Activated gamma-delta T cell treated with Interleukin-2 at 50 U/mL for 16 hours (primary cell): Measurements from ENCODE around the gene PDE3B.
"Not testable (repeated sequence)": the region's sequence is repeated elsewhere in the genome, so short reads cannot be mapped to it uniquely, and the experiment has no call there.

Experiments
- DNase-seq: peaks from one replicate; pipeline ENCODE4 v3.0.0-alpha.2; 2020

The PDE3B gene

DNA sequence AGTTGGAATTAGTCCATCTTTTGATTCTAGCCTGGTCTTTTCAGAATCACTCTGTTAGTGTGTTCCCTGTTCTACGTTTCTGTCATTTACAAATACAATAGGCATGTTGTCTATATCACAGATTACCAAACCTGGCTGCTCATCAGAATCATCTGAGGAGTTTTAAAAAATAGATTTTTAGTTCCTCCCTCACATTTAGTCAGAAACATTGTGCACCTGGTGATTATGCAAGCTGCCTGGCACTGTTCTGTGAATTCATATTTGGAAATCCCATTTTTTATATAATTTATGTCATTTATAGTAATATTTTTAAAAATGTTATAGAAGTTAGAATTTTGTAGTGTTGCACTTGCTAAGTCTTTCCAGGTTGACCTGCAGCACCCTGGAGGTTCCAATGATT is 107.3 kb downstream of the PDE3B start:
- DNase-seq: no peak

DNA sequence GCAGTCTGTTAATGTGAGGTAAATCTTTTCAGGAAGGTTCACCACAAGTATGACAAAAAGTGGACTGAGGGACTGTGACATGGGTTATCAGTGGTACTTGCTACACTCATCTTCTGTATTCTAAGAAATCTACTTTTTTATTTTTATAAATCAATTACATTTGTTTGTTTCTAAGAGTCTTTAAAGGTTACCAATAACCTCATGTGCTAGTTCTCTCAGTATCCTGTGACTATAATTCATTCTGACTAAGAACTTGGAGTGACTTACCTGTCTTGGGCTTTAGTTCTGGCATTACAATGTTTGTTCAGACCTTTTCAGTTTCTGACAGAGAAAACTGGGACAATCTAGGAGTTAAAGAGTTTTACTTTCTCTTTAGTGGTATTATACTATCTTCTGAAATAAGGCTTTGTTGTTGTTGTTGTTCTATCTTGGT is 108.4 kb downstream of the PDE3B start:
- DNase-seq: no peak

DNA sequence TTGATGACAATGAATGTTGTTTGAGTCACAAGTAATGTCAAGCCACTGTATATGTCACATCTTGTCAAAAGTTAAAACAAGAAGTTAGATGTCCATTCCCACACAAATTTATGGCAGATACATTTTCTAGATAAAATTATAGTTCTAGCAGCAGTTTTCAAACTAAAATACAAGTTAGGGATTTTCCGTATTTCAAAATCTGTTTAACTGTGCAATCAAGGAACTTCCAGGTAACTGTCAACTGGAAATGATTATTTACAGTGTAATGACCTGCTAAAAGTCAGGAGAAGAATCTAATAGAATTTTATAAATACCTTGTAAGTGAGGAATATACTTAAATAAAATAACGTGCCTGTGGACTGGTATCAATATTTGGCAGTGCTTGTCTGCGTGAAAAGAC is 111.5 kb downstream of the PDE3B start:
- DNase-seq: no peak

DNA sequence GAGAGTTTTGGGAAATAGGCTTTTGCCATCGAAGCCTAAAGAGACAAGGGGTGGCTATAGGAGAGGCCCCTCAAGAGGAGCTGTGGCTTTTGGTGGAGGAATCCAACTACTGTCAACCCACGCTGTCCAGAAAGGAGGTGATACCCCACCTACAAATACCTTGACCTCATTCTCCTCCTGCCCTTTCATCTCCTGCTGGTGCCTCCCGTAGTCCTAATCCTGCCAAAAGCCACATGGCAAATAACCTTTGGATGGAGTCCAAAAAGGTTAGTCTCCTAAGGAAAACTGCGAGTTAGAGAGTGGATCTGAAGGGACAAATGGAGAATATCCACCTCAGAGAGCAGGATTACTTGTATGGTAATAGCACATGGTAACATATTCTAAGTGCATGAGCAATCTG is 112.7 kb downstream of the PDE3B start:
- no peak for DNase-seq

DNA sequence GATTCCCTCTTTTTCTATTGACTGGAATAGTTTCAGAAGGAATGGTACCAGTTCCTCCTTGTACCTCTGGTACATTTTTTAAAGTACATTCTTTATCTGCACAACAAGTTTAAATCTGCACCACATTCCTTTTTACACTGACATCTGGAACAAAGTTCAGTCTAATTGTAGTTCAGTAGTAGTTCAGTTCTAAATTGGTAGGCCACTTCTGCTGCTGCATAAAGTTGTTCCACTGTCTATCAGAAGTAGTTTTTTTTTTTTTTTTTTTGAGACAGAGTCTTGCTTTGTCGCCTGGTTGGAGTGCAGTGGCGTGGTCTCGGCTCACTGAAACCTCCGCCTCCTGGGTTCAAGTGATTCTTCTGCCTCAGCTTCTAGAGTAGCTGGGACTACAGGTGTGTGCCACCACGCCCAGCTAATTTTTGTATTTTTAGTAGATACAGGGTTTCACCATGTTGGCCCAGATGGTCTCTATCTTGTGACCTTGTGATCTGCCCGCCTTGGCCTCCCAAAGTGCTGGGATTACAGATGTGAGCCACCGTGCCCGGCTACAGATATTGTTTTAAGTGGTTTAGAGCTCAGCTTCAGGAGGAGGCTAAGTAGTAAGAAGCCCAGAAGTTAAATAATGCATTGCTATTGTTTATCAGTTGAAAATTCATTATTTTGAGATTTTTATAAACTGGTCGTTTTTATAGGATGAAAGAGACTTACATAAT is 115.9 kb downstream of the PDE3B start:
- not testable (repeated sequence) for DNase-seq

DNA sequence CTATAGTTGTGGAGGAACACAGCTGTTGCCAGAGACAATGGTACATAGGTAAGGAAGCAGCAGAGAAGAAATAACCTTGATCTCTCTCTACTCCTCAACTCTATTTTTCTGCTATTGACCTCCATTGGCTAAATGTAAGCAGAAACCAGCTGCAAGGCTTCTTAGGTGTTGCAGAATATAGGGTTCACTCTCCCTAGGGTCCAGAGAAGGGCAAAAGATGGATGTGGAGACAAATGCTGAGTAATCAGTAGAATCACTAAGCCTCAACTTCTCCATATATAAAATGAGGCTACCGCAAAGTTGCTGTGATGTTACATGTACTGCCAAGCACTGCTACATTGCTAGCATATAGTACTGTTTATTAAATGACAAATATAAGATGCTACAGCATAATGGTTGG is 120.6 kb downstream of the PDE3B start:
- DNase-seq: no peak

DNA sequence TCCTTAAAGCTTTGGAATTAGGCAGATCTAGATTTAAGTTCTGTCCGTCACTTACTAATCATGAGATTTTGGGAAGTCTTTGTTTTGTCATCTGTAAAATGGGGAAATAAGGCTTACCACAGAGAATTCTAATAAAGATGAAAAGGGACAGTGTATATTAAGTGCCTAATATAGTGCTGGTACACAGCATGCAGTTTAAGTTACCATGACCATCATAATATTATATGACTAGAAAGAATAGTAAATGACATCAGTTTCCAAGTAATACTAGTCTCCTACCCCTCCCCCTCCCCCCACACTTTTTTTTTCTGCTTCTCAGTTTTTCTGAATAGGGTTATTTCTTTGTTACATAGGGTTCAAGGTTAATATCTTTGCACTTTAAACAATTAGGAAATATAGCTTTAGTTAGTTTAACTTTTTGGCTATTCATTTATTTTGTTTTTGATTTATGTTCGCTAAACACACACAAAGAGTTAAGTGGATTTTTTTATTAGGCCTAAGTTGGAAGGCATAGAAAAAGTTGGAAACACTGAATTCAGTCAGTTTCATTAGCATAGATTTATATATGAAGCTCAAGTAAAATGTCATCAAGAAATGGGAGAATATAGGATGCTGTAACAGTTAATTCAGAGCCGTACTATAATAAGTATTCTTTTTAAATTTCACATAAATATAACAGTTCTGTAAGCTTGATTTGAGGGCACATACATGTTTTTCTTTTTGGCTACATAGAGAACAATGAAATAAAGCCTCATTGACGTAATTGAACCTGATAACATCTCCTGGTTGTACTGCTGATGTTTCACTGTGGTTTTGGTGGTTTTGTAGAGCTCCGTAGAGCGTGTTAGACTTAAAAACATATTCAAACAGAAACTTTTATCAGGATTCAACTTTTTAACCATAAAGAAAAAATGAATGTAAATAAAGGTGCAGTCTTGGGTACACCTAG is 121.2 kb downstream of the PDE3B start:
- peak; percentile 41 for DNase-seq

DNA sequence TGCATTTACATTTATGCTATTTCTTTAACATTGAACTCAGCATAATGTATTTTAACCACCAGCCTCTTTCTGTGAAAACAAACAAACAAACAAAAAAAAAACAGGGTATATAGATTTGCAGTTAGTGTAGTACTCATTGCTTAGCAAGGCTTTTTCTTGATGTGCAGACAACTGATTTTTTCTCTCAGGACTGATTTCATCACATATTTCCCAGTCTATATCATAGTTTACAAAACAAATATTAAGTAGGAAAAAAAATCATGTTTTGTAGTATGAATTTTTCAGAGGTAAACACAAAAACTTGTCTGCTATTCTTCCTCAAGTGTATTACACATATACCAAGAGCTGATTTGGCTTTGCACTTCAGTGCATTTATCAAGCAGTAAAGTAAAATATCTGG is 123.0 kb downstream of the PDE3B start:
- DNase-seq: no peak

DNA sequence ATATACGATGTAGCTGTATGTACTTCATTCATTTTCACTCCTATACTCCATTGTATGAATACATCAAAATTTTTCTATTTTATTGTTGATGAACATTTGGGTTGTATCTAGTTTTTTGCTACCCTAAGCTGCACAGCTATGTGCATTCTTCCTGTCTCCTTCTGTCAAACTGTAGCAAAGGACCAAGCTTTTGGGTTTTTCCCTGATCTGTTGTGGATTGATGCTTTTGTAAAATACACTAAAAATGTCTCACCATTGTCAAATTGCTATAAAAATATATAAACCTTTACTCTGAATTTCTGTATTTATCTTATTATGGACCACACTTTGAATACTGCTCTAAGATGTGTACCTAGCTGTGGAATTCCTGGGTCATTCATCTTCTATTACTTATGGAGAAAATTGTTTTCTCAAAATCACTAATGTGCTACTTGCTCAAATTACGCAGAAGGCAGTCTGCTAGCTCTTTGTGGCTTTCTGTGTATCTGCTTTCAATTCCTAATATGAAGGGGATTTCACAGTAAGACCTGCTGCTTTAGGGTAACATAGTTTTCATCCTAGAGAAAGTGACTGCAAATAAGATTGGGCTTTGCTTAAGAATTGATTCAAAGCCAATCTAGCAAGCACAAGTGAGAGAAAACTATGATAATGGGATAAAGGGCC is 125.1 kb downstream of the PDE3B start:
- DNase-seq: no peak

DNA sequence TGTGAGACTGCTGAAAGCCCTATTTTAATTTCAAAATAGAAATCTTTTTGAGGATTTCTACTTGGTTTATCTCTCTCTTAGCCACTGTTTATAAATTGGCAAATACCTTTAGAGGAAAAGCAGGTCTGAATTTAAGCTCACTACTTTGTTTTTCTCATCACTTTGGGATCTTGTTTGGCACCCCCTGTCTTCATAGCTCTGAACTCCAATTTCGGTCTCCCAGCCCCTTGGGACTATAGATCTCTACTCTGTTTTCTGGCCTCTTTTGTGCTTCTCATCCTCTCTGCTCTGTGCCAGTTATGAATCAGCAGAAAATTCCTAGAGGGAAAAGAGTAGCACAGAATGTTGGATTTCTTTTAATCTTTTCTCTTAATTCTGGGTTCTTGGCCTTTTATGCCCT is 130.2 kb downstream of the PDE3B start:
- DNase-seq: no peak

DNA sequence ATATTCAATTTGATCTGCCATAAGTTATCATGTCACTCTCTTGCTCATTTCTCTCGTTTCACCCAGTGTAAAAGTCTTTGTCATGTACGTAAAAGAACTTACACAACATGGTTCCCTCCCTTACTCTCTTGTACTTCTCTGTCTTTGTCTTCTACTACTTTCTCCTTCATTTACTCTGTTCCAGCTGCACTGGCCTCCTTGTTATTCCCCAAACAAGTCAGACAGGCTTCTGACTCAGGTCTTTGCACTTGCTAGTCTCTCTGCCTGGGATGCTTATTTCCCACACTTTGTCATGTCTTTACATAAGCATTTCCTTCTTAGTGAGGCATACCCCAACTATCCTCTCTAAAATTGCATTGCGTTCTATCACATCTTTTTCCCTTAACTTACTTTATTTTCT is 131.1 kb downstream of the PDE3B start:
- no peak for DNase-seq

DNA sequence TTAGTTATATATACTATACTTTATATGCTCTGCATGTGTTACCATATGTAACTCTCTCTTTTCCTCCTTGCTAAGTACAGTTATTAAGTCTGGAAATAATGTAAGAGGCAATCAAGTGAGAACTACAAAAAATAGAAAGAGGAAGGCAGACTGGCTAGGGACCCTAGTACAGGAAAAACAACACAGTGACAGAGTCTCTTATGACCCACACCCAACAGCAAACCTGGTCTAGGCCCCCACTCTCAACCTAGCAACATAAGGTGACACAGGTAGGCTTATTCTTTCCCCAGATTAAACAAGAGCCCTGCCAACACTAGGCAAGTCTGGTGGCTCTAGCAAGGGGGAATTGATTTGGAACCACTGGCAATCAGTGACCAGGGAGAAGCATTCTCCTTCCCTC is 132.3 kb downstream of the PDE3B start:
- DNase-seq: no peak

DNA sequence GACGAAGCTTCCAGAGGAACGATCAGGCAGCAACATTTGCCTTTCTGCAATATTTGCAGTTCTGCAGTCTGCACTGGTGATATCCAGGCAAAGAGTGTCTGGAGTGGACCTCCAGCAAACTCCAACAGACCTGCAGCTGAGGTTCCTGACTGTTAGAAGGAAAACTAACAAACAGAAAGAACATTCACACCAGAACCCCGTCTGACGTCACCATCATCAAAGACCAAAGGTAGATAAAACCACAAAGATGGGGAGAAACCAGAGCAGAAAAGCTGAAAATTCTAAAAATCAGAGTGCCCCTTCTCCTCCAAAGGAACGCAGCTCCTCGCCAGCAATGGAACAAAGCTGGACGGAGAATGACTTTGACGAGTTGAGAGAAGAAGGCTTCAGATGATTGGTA is 134.9 kb downstream of the PDE3B start:
- not testable (repeated sequence) for DNase-seq

DNA sequence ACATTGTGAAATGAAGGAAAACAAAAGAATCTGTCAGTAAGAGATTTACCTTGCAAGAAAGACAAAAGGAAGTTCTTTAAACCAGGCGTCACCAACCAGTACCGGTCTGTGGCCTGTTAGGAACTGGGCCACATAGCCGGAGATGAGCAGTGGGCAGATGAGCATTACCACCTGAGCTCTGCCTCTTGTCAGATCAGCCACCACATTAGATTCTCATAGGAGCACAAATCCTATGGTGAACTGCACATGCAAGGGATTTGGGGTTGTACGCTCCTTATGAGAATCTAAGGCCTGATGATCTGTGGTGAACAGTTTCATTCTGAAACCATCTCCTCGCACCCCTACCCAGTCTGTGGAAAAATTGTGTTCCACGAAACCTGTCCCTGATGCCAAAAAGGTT is 140.2 kb downstream of the PDE3B start:
- no peak for DNase-seq

DNA sequence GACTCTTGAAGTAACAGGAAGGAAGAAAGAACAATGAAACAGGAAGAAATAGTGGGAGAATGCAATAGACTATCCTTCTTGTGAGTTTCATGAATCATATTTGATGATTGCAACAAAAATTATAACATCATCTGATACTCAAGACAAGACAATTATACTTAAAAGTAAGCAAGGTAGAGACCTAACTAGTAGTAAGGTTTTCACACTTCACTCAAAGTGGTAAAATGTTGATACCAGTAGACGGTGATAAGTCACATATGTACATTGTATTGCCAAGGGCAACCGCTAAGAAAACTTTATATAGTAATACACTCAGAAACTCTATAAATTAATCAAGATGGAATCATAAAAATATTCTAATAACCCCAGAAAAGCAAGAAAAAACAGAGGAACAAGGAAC is 140.6 kb downstream of the PDE3B start:
- no peak for DNase-seq

DNA sequence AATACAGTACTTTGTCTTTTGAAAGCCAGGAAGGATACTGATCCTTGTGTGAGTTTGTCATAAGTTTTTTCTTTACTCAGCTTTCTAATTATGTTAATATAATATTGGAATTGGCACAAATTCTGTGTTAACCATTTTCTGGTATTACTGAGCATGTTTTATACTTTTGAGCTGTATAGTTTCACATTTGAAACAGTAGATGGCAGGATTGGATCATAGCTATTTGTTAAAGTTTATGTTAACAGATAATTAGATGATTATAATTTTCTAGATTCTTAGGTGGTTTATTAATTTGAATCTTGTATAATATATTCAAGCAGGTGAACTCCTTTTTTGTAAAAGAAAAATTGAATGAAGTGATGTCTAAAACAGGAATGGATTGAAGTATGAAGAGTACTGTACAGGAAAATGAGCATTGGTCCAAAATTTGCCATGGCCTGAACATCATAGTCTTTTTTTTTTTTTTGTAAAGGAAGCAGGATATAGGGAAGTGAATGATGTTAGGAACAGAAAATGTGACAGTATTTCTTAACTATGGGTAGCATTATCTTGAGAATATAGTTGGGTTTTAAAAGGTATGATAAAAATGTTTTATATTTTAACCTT is 146.4 kb downstream of the PDE3B start:
- DNase-seq: no peak

DNA sequence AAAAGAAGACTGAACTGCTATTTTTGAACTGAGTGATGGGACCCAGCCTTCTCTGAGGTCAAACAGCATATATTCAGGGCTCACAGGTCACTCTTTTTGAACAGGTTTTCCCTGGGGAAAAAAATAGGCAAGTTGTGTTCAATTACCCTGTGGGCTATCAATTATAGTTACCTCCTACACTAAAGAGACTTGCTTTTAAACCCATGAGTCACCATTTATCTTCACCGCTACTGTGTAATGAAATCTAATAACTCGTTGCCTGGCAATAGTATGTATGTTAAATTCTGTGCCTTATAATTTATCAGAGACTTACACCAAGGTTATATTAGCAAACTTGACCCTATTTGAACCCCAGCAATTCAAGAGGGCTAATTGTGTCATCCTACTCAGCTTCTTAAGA is 149.9 kb downstream of the PDE3B start:
- DNase-seq: no peak

DNA sequence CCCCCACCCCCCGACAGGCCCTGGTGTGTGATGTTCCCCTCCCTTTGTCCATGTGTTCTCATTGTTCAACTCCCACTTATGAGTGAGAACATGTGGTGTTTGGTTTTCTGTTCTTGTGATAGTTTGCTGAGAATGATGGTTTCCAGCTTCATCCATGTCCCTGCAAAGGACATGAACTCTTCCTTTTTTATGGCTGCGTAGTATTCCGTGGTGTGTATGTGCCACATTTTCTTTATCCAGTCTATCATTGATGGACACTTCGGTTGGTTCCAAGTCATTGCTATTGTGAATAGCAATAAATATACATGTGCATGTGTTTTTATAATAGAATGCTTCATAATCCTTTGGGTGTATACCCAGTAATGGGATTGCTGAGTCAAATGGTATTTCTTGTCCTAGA is 152.4 kb downstream of the PDE3B start:
- not testable (repeated sequence) for DNase-seq

DNA sequence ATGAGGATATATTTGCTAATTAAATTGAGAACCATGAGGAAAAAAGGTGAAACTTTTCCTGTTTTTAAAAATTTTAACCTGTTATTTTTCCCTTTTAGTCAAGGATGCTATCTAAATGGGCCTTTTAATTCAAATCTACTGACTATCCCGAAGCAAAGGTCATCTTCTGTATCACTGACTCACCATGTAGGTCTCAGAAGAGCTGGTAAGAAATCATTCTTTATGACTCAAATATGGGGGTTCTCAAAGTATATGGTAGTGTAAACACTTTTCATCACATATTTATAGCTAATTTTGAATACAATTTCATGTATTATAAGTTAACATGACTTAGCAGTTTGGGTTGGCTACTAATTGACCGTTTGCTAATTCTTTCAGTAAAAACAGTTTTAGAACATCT is 160.2 kb downstream of the PDE3B start:
- no peak for DNase-seq

DNA sequence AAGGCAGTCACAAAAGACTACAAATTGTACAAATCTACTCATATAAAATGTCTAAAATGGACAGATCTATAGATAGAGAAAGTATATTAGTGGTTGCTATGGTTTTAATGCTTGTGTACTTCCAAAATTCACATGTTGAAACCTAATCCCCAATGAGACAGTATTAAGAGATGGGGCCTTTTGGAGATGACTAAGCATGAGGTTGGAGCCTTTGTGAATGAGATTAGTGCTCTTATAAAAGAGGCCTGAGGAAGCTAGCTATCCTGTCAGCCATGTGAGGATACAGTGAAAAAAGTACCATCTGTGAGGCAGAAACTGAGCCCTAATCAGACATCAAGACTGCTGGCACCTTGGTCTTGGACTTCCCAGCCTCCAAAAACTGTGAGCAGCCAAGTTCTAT is 165.9 kb downstream of the PDE3B start:
- DNase-seq: no peak

DNA sequence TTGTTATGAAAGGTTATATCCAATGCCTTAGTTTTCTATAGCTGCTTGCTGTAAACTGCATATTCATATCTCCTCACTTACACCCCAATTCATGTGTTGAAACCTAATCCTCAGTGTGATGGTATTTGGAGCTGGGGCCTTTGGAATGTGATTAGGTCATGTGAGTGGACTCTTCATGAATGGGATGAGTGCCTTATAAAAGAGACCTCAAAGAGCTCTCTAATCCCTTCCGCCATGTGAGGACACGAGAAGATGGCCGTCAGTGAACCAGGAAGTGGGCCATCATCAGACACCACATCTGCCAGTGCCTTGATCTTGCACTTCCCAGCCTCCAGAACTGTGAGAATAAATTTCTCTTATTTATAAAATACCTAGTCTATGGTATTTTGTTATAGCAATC is 169.2 kb downstream of the PDE3B start:
- no peak for DNase-seq

DNA sequence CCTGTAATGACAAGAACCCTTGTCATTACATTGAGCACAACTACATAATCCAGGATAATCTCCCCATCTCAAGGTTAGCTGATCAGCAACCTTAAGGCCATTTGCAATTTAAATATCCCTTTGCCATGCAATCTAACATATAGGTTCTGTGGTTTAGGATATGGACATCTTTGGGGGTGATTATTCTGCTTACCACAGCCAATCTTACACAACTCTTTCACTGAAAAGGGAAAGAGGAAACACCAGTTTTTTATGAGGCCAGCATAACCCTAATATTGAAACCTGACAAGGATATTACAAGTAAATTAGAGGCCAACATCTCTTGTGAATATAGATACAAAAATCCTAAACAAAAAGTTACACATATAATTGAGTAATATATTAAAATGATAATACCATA is 169.9 kb downstream of the PDE3B start:
- no peak for DNase-seq

DNA sequence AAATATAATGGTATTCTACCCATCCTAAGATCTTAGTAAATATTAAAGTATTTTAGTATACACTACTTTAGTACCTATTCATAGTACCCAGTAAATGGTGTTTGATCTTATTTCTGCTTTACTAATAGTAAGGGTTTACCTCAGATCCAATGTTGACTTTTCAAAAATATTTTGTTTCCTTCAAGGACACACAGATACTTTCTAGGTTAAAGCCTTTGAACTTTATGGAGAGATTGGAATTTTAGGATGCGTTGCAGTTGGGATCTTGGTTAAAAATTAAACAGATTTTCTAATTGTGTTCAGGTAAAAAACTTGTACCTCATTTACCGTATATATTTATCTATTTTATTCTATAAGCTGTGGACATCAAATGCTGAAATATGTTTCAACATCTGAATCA is 175.2 kb downstream of the PDE3B start:
- no peak for DNase-seq
